Measurements from ENCODE around the gene TMEM120B. TPM values are rescaled to one million over a fixed set of nuclear protein-coding genes. Genes with fewer than 3 reads are reported as not detected.

The TMEM120B gene
- total RNA-seq, 1 experiment from 2014 or later = 3.9 TPM

- peak; percentile 50 for DNase-seq (ENCODE audit: low read depth)
Observed at GRCh38 chr12:121804417-121805111, 92.0 kb downstream of the TMEM120B start.

- no peak for DNase-seq (ENCODE audit: low read depth)
Observed at GRCh38 chr12:121805171-121806008, 92.8 kb downstream of the TMEM120B start.

- no peak for DNase-seq (ENCODE audit: low read depth)
Observed at GRCh38 chr12:121806009-121806545, 93.5 kb downstream of the TMEM120B start.

DNA sequence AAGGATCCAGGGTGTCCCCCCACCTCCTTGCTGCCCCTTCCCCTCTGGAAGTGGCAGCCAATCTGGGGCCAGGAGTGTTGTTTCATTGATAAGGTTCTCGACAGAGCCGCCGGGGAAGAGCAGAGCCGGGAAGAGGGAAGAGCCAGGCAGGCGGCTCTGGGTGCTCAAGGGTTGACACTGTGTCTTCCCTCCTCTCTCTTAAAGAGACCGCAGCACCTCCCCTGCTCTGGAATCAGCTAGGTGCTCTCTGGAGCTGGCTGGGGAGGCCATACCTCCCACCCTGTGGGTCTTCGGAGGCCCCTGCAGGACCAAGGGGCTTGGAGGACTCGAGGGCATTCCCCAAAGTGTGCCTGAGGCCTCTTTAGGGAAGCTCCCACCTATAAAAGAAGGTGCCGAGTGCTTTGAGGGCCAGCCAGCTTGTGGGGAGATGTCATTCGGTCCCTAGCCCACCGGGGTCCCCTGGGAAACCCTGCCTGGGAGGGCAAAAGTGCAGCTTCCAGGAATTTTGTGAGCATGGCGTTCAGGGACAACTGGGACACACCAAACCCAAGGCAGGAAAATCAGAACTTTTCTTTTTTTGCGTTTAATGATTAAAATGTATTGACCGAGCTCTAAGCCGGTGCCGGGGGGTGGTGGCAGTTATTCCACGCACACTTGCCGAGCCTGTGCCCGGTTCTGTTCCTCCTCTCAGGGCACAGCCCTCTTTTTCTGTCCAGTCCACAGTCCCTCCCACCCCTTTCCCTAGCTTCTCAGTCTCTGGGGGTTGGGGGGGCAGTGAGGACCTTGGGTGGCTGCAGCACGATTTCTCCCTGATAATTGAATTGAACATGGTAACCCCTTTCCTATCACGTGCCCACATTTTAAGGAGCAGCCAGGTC is 94.2 kb downstream of the TMEM120B start:
- no peak for DNase-seq (ENCODE audit: low read depth)

DNA sequence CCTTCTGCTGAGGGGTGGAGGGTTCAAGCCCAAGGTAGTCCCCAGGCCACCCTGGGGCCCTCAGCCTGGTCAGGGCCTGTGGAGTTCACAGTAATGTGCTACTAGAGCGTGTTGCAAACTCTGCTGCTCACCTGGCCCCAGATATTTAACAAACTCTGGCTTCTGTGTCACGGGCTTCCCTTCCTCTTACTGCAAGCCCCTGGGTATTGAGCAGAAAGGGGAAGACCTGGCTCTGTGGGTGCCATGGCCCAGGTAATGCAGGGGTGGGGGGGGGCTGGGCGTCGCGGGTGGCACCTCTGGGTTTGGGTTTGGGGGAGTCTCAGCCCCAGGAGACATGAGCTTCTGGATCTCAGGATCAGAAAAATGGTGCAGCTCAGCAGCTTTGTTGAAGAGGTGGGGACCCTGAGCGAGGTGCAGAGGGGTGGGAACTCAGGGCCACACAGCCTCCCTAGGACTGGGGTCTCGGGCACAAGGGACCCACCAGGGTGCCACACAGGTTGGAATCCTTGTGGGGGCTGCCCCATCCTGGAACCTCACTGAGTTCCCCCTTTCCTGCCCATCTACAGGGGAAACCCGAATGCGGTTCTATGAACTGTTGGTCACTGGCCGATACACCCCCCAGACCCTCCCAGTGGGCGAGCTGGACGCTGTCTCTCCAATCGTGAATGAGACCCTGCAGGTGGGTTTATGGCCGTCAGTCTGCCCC is 95.2 kb downstream of the TMEM120B start:
- DNase-seq (ENCODE audit: low read depth) = no peak

DNA sequence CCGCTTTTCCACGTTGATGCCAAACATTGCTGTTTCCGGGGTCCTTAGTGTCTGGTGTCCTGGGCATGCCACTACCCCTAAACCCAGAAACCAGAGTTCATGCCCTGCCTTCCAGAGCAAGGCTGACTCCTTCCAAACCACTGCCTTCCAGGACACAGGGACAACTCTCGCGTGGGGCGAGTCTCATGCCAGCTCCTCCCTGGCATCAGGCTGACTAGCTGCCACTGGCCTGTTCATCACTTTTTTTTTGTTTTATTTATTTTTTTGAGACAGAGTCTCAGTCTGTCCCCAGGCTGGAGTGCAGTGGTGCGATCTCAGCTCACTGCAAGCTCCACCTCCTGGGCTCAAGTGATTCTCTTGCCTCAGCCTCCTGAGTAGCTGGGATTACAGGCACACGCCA is 96.1 kb downstream of the TMEM120B start:
- no peak for DNase-seq (ENCODE audit: low read depth)

DNA sequence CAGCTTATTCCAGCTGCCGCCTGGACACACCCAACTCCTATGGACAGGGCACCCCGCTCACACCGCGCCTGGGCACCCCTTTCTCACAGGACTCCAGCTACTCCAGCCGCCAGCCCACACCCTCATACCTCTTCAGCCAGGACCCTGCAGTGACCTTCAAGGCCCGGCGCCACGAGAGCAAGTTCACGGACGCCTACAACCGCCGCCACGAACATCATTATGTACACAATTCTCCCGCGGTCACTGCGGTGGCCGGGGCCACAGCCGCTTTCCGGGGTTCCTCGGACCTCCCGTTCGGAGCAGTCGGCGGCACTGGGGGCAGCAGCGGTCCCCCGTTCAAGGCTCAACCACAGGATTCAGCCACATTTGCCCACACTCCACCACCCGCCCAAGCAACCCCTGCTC is 97.2 kb downstream of the TMEM120B start:
- no peak for DNase-seq (ENCODE audit: low read depth)

DNA sequence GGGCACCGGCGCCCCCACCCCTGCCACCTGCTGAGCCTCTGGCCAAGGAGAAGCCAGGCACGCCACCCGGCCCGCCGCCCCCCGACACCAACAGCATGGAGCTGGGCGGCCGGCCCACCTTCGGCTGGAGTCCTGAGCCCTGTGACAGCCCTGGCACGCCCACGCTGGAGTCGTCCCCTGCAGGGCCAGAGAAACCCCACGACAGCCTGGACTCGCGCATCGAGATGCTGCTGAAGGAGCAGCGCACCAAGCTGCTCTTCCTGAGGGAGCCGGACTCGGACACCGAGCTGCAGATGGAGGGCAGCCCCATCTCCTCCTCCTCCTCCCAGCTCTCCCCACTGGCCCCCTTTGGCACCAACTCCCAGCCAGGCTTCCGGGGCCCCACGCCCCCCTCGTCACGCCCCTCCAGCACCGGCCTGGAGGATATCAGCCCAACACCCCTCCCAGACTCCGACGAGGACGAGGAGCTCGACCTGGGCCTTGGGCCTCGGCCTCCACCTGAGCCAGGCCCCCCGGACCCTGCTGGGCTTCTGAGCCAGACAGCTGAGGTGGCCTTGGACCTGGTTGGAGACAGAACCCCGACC is 97.8 kb downstream of the TMEM120B start:
- DNase-seq (ENCODE audit: low read depth) = no peak

GRCh38 chr12:121810833-121811433 is 98.4 kb downstream of the TMEM120B start:
- DNase-seq (ENCODE audit: low read depth) = no peak

- peak; percentile 74 for DNase-seq (ENCODE audit: low read depth)
Observed at GRCh38 chr12:121811434-121812319, 99.1 kb downstream of the TMEM120B start.

DNA sequence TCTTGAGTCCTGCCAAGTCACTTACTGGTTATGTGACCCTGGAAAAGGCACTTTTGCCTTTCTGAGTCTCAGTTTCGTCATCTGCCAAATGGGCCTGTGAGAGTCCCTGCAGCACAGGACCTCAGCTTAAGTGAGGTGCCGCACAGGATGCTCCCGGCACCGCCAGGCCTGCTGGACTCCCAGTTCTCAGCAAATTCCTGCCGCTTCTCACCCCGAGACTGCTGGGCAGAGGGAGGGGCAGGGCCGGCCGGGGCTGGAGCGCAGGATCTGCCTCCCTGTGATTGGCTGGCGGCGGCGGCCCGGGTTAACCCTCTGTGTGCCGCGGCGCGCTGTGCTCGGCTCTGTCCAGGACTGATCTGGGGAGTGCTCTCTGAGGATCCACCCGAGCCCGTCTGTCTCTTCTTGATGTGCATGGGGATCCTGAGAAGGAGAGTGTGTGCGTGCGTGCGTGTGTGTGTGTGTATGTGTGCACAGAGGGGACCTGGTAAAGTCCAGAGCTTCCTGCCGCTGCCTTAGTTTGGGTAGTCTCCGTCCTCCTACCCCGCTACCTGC is 99.8 kb downstream of the TMEM120B start:
- peak; percentile 46 for DNase-seq (ENCODE audit: low read depth)

DNA sequence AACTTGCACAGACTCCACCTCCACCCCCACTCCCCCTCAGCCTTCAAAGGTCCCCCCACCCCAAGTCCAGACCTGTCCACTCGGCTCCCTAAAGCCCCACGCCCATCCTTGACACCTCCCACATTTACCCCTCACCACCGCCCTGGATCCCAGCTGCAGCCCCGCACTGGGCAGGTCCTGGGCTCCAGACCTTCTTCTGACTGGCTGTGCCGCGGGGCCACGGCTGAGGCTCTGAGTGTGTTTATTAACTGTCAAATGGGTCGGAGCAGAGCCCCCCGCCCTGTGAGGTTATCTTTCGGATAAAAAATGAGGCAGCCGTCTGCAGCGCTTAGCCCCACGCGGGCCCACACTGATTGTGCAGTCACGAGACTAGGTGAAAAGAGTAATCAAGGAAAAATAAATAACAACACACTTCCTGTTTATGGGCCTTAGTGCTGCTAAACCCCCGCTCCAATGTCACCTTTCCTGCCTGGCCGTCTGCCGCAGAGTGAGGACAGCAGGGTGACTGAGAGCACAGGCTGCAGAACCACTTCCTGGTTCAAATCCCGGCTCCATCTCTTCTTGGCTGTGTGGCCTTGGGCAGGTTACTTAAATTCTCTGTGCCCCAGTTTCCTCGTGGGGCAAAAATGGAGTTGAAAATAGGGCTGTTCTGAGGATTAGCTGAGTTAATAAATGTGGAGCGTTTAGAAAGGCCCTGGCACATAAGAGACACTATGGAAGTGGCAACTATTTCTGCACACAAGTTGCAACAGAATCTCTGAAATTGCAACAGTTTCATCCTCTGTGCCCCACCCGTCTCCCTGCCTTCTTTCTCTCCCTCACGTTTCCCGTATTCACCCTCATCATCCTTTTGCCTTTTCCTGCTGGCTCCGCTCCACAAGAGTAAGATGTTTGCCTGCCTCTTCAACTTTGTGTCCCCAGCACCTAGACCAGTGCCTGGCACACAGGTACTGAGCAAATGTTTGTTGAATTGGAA is 100.7 kb downstream of the TMEM120B start:
- no peak for DNase-seq (ENCODE audit: low read depth)

DNA sequence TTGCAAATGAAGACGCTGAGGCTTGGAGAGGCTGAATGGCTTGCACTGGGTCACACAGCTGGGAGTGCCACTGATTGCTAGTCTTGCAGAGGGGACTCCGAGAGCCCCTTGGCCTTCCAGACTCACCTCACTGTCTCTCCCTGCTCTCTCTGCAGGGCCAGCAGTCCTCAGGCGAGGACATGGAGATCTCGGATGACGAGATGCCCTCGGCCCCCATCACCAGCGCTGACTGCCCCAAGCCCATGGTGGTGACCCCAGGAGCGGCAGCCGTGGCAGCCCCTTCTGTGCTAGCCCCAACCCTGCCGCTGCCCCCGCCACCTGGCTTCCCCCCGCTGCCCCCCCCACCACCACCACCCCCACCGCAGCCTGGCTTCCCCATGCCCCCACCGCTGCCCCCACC is 101.4 kb downstream of the TMEM120B start:
- no peak for DNase-seq (ENCODE audit: low read depth)

DNA sequence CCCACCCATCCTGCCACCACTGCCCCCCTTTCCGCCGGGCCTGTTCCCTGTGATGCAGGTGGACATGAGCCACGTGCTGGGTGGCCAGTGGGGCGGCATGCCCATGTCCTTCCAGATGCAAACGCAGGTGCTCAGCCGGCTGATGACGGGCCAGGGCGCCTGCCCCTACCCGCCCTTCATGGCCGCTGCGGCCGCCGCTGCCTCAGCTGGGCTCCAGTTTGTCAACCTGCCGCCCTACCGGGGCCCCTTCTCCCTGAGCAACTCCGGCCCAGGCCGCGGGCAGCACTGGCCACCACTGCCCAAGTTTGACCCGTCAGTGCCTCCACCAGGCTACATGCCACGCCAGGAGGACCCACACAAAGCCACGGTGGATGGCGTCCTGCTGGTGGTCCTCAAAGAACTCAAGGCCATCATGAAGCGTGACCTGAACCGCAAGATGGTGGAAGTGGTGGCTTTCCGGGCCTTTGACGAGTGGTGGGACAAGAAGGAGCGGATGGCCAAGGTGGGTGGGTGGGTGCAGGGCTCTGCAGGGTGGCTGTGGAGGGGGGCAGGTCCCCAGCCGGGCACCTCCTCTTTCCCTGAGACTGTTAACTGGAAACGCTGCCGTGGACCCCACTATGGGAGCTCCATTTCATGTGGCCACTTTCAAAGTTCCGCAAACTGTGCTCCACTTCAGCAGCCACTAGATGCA is 102.0 kb downstream of the TMEM120B start:
- DNase-seq (ENCODE audit: low read depth) = no peak

DNA sequence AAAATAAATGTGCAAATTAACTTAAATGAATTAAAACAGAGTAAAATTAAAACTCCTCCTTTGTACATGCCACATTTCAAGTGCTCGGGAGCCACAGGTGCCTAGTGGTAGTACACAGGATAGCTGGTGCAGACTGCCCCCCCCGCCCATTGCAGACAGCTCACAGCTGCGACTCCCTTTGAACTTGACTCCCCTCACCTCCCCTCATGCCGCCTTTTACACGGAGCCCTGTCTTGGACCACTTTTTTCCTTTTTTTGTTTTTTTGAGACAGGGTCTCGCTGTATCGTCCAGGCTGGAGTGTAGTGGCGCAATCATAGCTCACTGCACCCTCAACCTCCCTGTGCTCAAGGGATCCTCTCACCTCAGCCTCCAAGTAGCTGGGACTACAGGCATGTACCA is 102.7 kb downstream of the TMEM120B start:
- no peak for DNase-seq (ENCODE audit: low read depth)

DNA sequence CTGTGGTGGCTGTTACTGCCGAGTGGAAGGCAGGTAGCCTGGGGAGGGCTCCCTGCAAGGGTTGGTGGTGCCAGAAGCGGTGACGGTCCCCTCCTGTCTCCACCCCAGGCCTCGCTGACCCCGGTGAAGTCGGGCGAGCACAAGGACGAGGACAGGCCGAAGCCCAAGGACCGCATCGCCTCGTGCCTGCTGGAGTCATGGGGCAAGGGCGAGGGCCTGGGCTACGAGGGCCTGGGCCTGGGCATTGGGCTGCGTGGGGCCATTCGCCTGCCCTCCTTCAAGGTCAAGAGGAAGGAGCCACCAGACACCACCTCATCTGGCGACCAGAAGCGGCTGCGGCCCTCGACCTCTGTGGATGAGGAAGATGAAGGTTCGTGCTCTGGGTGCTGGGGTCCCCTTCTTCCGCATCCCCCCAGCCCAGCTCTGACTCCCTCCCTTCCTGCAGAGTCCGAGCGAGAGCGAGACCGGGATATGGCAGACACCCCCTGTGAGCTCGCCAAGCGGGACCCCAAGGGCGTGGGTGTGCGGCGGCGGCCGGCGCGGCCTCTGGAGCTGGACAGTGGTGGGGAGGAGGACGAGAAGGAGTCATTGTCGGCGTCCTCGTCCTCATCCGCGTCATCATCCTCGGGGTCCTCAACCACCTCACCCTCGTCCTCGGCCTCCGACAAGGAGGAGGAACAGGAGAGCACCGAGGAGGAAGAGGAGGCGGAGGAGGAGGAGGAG is 104.5 kb downstream of the TMEM120B start:
- DNase-seq (ENCODE audit: low read depth) = no peak

DNA sequence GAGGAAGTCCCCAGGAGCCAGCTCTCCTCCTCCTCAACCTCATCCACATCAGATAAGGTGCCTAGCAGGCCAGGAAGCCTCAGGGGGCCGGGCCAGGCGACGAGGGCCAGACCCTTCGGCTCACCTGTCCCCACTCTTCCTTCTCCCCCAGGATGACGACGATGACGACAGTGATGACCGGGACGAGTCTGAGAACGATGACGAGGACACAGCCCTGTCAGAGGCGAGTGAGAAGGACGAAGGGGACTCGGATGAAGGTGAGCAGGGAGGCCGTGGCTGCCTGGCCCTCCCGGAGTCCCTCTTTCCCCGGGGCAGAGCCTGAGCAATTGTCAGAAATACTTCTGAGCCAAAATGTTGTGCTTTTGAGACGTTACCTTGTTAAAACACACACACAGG is 105.1 kb downstream of the TMEM120B start:
- DNase-seq (ENCODE audit: low read depth) = no peak
